Activated T-helper 2 cell treated with anti-CD3 and anti-CD28 coated beads, Interferon-gamma antibody, Interleukin-2, Interleukin-4, amounts not matched to agents 10 μg/mL and 5 μg/mL and 100 μg/mL, durations not matched to agents 14 hours and 24 hours and 36 hours (primary cell): ENCODE data around the gene C19orf81. TPM values are rescaled to one million over a fixed set of nuclear protein-coding genes. Genes with fewer than 3 reads are reported as not detected.
A peak's percentile ranks its signal among the peaks of the same experiment; 100 is the strongest.

Source experiments
- DNase-seq: peaks from one replicate; pipeline ENCODE4 v3.0.0; 2021; ENCODE audit warnings: low spot score
- H3K27ac Mint-ChIP-seq: one replicate; pipeline ENCODE4 v1.8.0; 2021; ENCODE audit warnings: mixed read lengths
- H3K27me3 Mint-ChIP-seq: one replicate; pipeline ENCODE4 v1.8.0; 2021; ENCODE audit warnings: low read depth, mixed read lengths
- H3K36me3 Mint-ChIP-seq: one replicate; pipeline ENCODE4 v1.8.0; 2021; ENCODE audit warnings: low read depth, mixed read lengths
- H3K4me1 Mint-ChIP-seq: one replicate; pipeline ENCODE4 v1.8.0; 2021; ENCODE audit warnings: low read depth, mixed read lengths
- H3K4me3 Mint-ChIP-seq: one replicate; pipeline ENCODE4 v1.8.0; 2021; ENCODE audit warnings: low read depth, mild to moderate bottlenecking, moderate library complexity, mixed read lengths
- H3K9me3 Mint-ChIP-seq: one replicate; pipeline ENCODE4 v1.8.0; 2021; ENCODE audit warnings: mixed read lengths
- intact Hi-C: fragments of 100-400 bp; cut with micrococcal nuclease; formaldehyde crosslinking; loops from one replicate; pipeline ENCODE4 v1.15.1; 2023
- total RNA-seq: library from RNA; stranded (reverse); gene quantifications from 2 replicates; pipeline ENCODE4 v1.2.3, GENCODE V29; 2022

The C19orf81 gene
- total RNA-seq, 1 donor from 2014 or later = not detected

- no peak overlapping the region for H3K4me3 Mint-ChIP-seq
- peaks cover 16% of the 10 kb centered on the region for H3K9me3 Mint-ChIP-seq
- peaks cover 2% of the 10 kb centered on the region for H3K4me1 Mint-ChIP-seq
- intact Hi-C loops = no loop called here
- H3K36me3 Mint-ChIP-seq = no peaks in the 10 kb centered on the region
- peaks cover 29% of the 10 kb centered on the region for H3K27me3 Mint-ChIP-seq
- H3K27ac Mint-ChIP-seq = no peak overlapping the region
- DNase-seq = no peak
Measured at GRCh38 chr19:50636317-50637085, 12.7 kb upstream of the C19orf81 start.

DNA sequence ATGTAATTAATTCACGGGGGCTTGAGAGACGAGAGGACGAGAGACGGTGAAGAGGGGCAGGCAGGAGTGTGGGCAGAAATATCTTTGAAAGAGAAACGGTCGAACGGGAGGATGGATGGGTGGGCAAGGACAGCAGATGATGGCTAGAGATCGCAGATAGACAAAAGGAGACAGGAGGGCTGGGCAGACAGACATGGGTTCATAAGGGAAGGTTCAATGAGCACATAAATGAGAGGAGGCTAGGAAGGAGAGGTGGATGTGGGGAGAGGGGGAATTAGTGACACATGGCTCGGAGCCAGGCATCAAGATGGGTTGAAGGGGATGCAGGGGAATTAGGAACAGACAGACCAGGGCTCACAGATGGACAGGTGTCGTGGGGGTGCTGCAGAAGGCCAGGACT is 10.6 kb upstream of the C19orf81 start:
- peaks cover 30% of the 10 kb centered on the region for H3K27me3 Mint-ChIP-seq
- intact Hi-C loops = no loop called here
- H3K27ac Mint-ChIP-seq = no peak overlapping the region
- H3K4me1 Mint-ChIP-seq = peaks cover 2% of the 10 kb centered on the region
- no peaks in the 10 kb centered on the region for H3K36me3 Mint-ChIP-seq
- no peak for DNase-seq
- peaks cover 9% of the 10 kb centered on the region for H3K9me3 Mint-ChIP-seq
- no peak overlapping the region for H3K4me3 Mint-ChIP-seq

GRCh38 chr19:50639121-50640112 is 9.8 kb upstream of the C19orf81 start, which contains the start of gene SYT3:
TSS of gene SYT3 (minus strand) at chr19:50639881. CDS start at chr19:50637411, 2,470 bp downstream.
- H3K9me3 Mint-ChIP-seq = peaks cover 3% of the 10 kb centered on the region
- H3K36me3 Mint-ChIP-seq = no peaks in the 10 kb centered on the region
- no peak for DNase-seq
- peaks cover 30% of the 10 kb centered on the region for H3K27me3 Mint-ChIP-seq
- peaks cover 2% of the 10 kb centered on the region for H3K4me1 Mint-ChIP-seq
- H3K4me3 Mint-ChIP-seq = peak within 1 kb of the TSS; percentile 66
- no peak within 1 kb of the TSS for H3K27ac Mint-ChIP-seq
- intact Hi-C loops = no loop called here

- intact Hi-C loops = no loop called here
- Mint-ChIP-seq H3K27me3 (peaks cover 30% of the 10 kb centered on the region), H3K36me3 (no peaks in the 10 kb centered on the region), H3K4me3 (no peak overlapping the region), H3K9me3 (peaks cover under 1% of the 10 kb centered on the region), H3K27ac (no peak overlapping the region), H3K4me1 (peaks cover 2% of the 10 kb centered on the region)
- no peak for DNase-seq
Measured at GRCh38 chr19:50640368-50640767, 8.9 kb upstream of the C19orf81 start.

GRCh38 chr19:50644315-50644915 is 4.8 kb upstream of the C19orf81 start:
- Mint-ChIP-seq H3K9me3 (no peaks in the 10 kb centered on the region), H3K36me3 (no peaks in the 10 kb centered on the region), H3K4me1 (no peaks in the 10 kb centered on the region), H3K4me3 (no peak overlapping the region), H3K27ac (no peak overlapping the region), H3K27me3 (peaks cover 9% of the 10 kb centered on the region)
- DNase-seq = no peak
- intact Hi-C loops = no loop called here

DNA sequence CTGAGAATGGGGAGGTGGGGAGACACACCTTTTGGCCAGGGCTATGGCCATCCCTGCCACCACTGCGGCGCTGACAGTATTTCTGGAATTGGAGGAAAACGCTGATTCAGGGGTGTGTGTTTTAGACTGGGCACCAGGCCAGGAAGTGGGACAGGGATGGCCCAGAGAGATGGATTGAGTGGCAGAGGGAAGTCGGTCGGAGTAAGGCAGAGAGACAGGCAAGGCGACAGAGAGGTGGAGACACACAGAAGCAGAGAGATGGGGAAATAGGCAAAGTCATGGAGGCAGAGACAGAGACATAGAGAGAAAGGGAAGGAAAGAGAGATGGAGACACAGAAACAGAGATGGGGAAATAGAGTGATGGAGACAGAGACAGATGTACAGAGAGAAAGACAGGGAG is 4.1 kb upstream of the C19orf81 start:
- intact Hi-C loops = no loop called here
- no peak for DNase-seq
- Mint-ChIP-seq H3K27me3 (peaks cover 7% of the 10 kb centered on the region), H3K9me3 (no peaks in the 10 kb centered on the region), H3K27ac (no peak overlapping the region), H3K4me1 (no peaks in the 10 kb centered on the region), H3K36me3 (no peaks in the 10 kb centered on the region), H3K4me3 (no peak overlapping the region)

GRCh38 chr19:50646074-50646807 is 3.0 kb upstream of the C19orf81 start:
- Mint-ChIP-seq H3K9me3 (no peaks in the 10 kb centered on the region), H3K27ac (no peak overlapping the region), H3K36me3 (no peaks in the 10 kb centered on the region), H3K4me1 (no peaks in the 10 kb centered on the region), H3K4me3 (no peak overlapping the region), H3K27me3 (peaks cover 2% of the 10 kb centered on the region)
- no peak for DNase-seq
- intact Hi-C loops = no loop called here

- Mint-ChIP-seq H3K4me3 (no peak overlapping the region), H3K9me3 (no peaks in the 10 kb centered on the region), H3K4me1 (no peaks in the 10 kb centered on the region), H3K36me3 (no peaks in the 10 kb centered on the region), H3K27me3 (no peaks in the 10 kb centered on the region), H3K27ac (no peak overlapping the region)
- intact Hi-C loops = no loop called here
- DNase-seq = no peak
Measured at GRCh38 chr19:50647879-50648615, 1.2 kb upstream of the C19orf81 start.

GRCh38 chr19:50648659-50649058 is 586 bp upstream of the C19orf81 start:
- no peak overlapping the region for H3K27ac Mint-ChIP-seq
- no peak for DNase-seq
- no peaks in the 10 kb centered on the region for H3K4me1 Mint-ChIP-seq
- no peaks in the 10 kb centered on the region for H3K9me3 Mint-ChIP-seq
- H3K27me3 Mint-ChIP-seq = peaks cover under 1% of the 10 kb centered on the region
- no peak overlapping the region for H3K4me3 Mint-ChIP-seq
- intact Hi-C loops = no loop called here
- H3K36me3 Mint-ChIP-seq = no peaks in the 10 kb centered on the region

DNA sequence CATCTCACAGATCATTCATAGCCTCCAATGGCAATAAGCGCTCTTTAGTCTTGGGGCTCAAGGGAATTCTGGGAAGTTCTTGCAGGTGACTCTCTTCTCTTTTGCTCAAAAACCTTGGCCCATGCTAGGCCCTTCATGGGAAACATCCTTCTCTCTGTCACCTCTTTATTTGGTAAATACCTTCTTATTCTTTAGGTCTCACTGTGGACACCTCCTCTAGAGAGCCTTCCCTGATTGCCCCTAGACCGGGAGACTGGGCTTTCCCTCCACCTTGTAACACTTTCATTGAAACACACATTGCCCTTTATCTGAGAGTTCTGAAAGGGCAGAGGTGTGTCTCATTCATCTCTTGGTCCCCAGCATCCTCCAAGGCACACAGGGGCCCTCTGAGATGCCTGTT is 1.9 kb downstream of the C19orf81 start:
- H3K9me3 Mint-ChIP-seq = peaks cover 7% of the 10 kb centered on the region
- no peaks in the 10 kb centered on the region for H3K36me3 Mint-ChIP-seq
- no peak overlapping the region for H3K4me3 Mint-ChIP-seq
- H3K4me1 Mint-ChIP-seq = no peaks in the 10 kb centered on the region
- DNase-seq = no peak
- no peak overlapping the region for H3K27ac Mint-ChIP-seq
- intact Hi-C loops = no loop called here
- peaks cover 6% of the 10 kb centered on the region for H3K27me3 Mint-ChIP-seq

GRCh38 chr19:50652722-50653121 is 3.5 kb downstream of the C19orf81 start:
- Mint-ChIP-seq H3K27me3 (peaks cover 6% of the 10 kb centered on the region), H3K4me3 (no peak overlapping the region), H3K36me3 (no peaks in the 10 kb centered on the region), H3K27ac (no peak overlapping the region), H3K4me1 (peaks cover 7% of the 10 kb centered on the region), H3K9me3 (peaks cover 15% of the 10 kb centered on the region)
- DNase-seq = no peak
- intact Hi-C loops = no loop called here

DNA sequence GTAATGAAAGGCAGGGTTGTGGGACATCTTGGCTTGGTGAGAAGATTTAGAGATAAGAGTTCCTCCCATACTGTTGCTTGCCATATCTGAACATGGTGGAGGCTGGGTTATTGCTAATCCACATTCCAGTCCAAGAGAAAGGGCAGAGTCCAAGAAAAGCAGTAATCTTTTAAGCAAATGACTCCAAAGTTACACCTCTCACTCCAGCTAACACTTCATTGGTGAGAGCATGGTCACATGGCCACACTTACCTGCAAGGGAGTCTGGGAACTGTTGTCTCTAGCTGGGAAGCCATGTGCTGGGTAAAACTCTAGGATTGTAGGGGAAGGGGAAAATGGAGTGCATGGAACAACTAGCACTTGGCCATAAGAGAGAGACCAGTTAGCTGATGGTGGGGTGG is 5.6 kb downstream of the C19orf81 start:
- Mint-ChIP-seq H3K4me1 (peaks cover 14% of the 10 kb centered on the region), H3K36me3 (peaks cover 5% of the 10 kb centered on the region), H3K27ac (no peak overlapping the region), H3K27me3 (peaks cover 6% of the 10 kb centered on the region), H3K4me3 (no peak overlapping the region), H3K9me3 (peaks cover 21% of the 10 kb centered on the region)
- no peak for DNase-seq
- intact Hi-C loops = no loop called here
